Liver (tissue), 9 donors: ENCODE results near the gene LTB4R2. TPM values are rescaled to one million over a fixed set of nuclear protein-coding genes. Genes with fewer than 3 reads are reported as not detected.

Experiments
- DNase-seq: peaks from one replicate; pipeline ENCODE4 v3.0.0-alpha.2; 2017; ENCODE audit warnings: low spot score
- H3K27ac ChIP-seq, 2 donors: one replicate each; pipeline ENCODE4 v1.7.0; 2013; ENCODE audit warnings: inconsistent platforms in 2 of 2, low read length in 2 of 2, control low read depth in 1 of 2, low read depth in 1 of 2, mild to moderate bottlenecking in 1 of 2
- H3K27me3 ChIP-seq, 4 donors: one replicate each; pipeline versions ENCODE4 v1.6.1 to v1.7.0; 2013; ENCODE audit warnings: low read length in 3 of 4, inconsistent platforms in 1 of 4, mild to moderate bottlenecking in 1 of 4, moderate library complexity in 1 of 4; ENCODE audit not compliant: control insufficient read depth in 4 of 4, insufficient read depth in 4 of 4
- H3K36me3 ChIP-seq, 4 donors: one replicate each; pipeline versions ENCODE4 v1.6.1 to v1.7.0; 2013; ENCODE audit warnings: low read length in 3 of 4, mild to moderate bottlenecking in 3 of 4, low read depth in 1 of 4, moderate library complexity in 1 of 4; ENCODE audit not compliant: control insufficient read depth in 4 of 4, insufficient read depth in 3 of 4
- H3K4me1 ChIP-seq, 4 donors: one replicate each; pipeline versions ENCODE4 v1.6.1 to v1.7.0; 2013; ENCODE audit warnings: low read length in 3 of 4, mild to moderate bottlenecking in 3 of 4, moderate library complexity in 1 of 4; ENCODE audit not compliant: control insufficient read depth in 4 of 4, insufficient read depth in 4 of 4
- H3K4me3 ChIP-seq, 3 donors: one replicate each; pipeline versions ENCODE4 v1.6.1 to v1.7.0; 2013; ENCODE audit warnings: low read length in 3 of 3, control low read depth in 1 of 3, low read depth in 1 of 3, mild to moderate bottlenecking in 1 of 3
- H3K9ac ChIP-seq, 2 donors: one replicate each; pipeline ENCODE4 v1.7.0; 2013; ENCODE audit warnings: low read length in 2 of 2, mild to moderate bottlenecking in 2 of 2, moderate library complexity in 2 of 2, control low read depth in 1 of 2, low read depth in 1 of 2
- H3K9me3 ChIP-seq, 4 donors: one replicate each; pipeline versions ENCODE4 v1.6.1 to v1.7.0; 2013; ENCODE audit warnings: low read length in 3 of 4; ENCODE audit not compliant: control insufficient read depth in 4 of 4
- ATF3 ChIP-seq: IDR thresholded peaks from 2 replicates; pipeline ENCODE4 v1.6.1; 2016; ENCODE audit warnings: antibody characterized with exemption
- EGR1 ChIP-seq, 2 donors: IDR thresholded peaks; 2 replicates each; pipeline ENCODE4 v1.6.1; 2016 to 2018; ENCODE audit warnings: antibody characterized with exemption in 2 of 2, low read depth in 2 of 2
- FOXA1 ChIP-seq: IDR thresholded peaks from 2 replicates; pipeline ENCODE4 v1.6.1; 2016; ENCODE audit warnings: antibody characterized with exemption
- FOXA2 ChIP-seq: IDR thresholded peaks from 2 replicates; pipeline ENCODE4 v1.6.1; 2016; ENCODE audit warnings: antibody characterized with exemption
- GABPA ChIP-seq, 2 donors: IDR thresholded peaks in 1 of 2; conservative IDR thresholded peaks in 1 of 2; 2 replicates each; pipeline ENCODE4 v1.6.1; 2016; ENCODE audit warnings: antibody characterized with exemption in 2 of 2, mild to moderate bottlenecking in 1 of 2, moderate library complexity in 1 of 2
- HNF4A ChIP-seq, 2 donors: conservative IDR thresholded peaks; 2 replicates each; pipeline ENCODE4 v1.6.1; 2016; ENCODE audit warnings: antibody characterized with exemption in 2 of 2, mild to moderate bottlenecking in 2 of 2
- HNF4G ChIP-seq: IDR thresholded peaks from 2 replicates; pipeline ENCODE4 v1.6.1; 2016; ENCODE audit warnings: antibody characterized with exemption
- JUND ChIP-seq, 2 donors: IDR thresholded peaks; 2 replicates each; pipeline ENCODE4 v1.6.1; 2016; ENCODE audit warnings: antibody characterized with exemption in 2 of 2
- NR2F2 ChIP-seq: IDR thresholded peaks from 2 replicates; pipeline ENCODE4 v1.6.1; 2016; ENCODE audit warnings: antibody characterized with exemption
- RAD21 ChIP-seq, 2 donors: IDR thresholded peaks; 2 replicates each; pipeline ENCODE4 v1.6.1; 2016; ENCODE audit warnings: antibody characterized with exemption in 2 of 2, mild to moderate bottlenecking in 2 of 2
- REST ChIP-seq: IDR thresholded peaks from 2 replicates; pipeline ENCODE4 v1.6.1; 2016; ENCODE audit warnings: antibody characterized with exemption, mild to moderate bottlenecking
- RXRA ChIP-seq, 2 donors: IDR thresholded peaks; 2 replicates each; pipeline ENCODE4 v1.6.1; 2017 to 2018; ENCODE audit warnings: antibody characterized with exemption in 2 of 2, mild to moderate bottlenecking in 1 of 2
- SP1 ChIP-seq: IDR thresholded peaks from 2 replicates; pipeline ENCODE4 v1.6.1; 2018; ENCODE audit warnings: antibody characterized with exemption, mild to moderate bottlenecking
- TAF1 ChIP-seq: conservative IDR thresholded peaks from 2 replicates; pipeline ENCODE4 v1.6.1; 2016; ENCODE audit warnings: antibody characterized with exemption, mild to moderate bottlenecking
- YY1 ChIP-seq: IDR thresholded peaks from 2 replicates; pipeline ENCODE4 v1.6.1; 2016; ENCODE audit warnings: antibody characterized with exemption, mild to moderate bottlenecking
- ZBTB33 ChIP-seq: IDR thresholded peaks from 2 replicates; pipeline ENCODE4 v1.6.1; 2016; ENCODE audit warnings: antibody characterized with exemption
- WGBS: extraction: QIAGEN DNeasy Blood & Tissue Kit; methylation state at CpG from one replicate; pipeline ENCODE4 v1.1.7; 2013; 5-methylcytosine and 5-hydroxymethylcytosine counted together
- polyA plus RNA-seq, 2 donors: library from polyadenylated mRNA; stranded (reverse) in 1 of 2; unstranded in 1 of 2; fragments of 200-250 nt in 1 of 2; fragments of >200 nt in 1 of 2; fragmentation: Nextera tagmentation in 1 of 2; extraction: Ambion mirVana in 1 of 2; gene quantifications; one replicate each; pipeline versions ENCODE4 v1.2.1 to v1.2.3, GENCODE V29; 2013 to 2015
- total RNA-seq, 2 donors: library from RNA; depleted of rRNA; stranded (reverse); fragments of >200 nt; gene quantifications; one replicate each; pipeline ENCODE4 v1.2.3, GENCODE V29; 2014
- TF ChIP-seq, protein P1 (sequence below): fragments of 150-350 bp; IDR thresholded peaks from 2 replicates; pipeline ENCODE4 v1.5.1; 2017; ENCODE audit warnings: improper control_type of control experiment, low read depth, low read length; ENCODE audit not compliant: missing input control
- donor health status: healthy.
- donor health status: healthy.
- donor health status: healthy.
- donor health status: healthy.
- donor health status: healthy.

Gene LTB4R2
- total and polyA plus RNA-seq, 4 donors, result 0.28 to 11.3 (median 1.9) TPM

- Histone ChIP-seq H3K9ac (no peak overlapping the region), H3K4me3 (no peak overlapping the region), H3K27ac (no peak overlapping the region), H3K36me3 (no peaks in the 10 kb centered on the region), H3K9me3 (no peaks in the 10 kb centered on the region), H3K27me3 (no peaks in the 10 kb centered on the region), H3K4me1 (peaks cover 0 to 9% (median 7%) of the 10 kb centered on the region in 4 donors)
- 82% methylated on average over 3 of the region's 3 CpGs for WGBS
- DNase-seq, result no peak
- TF ChIP-seq HNF4G (no peak), TAF1 (no peak), FOXA2 (no peak), HNF4A (conservative IDR thresholded peaks at IDR 0.05) (no peak), YY1 (no peak), GABPA (IDR thresholded peaks at IDR 0.05 in 1 of 2, conservative IDR thresholded peaks at IDR 0.05 in 1 of 2) (no peak), RXRA (IDR thresholded peaks at IDR 0.05) (no peak), SP1 (no peak), FOXA1 (no peak), JUND (IDR thresholded peaks at IDR 0.05) (no peak), EGR1 (IDR thresholded peaks at IDR 0.05; ENCODE audit: low read depth in 2 of 2) (no peak), ATF3 (no peak), REST (no peak), RAD21 (IDR thresholded peaks at IDR 0.05) (no peak)
- TF ChIP-seq, protein P1, sequence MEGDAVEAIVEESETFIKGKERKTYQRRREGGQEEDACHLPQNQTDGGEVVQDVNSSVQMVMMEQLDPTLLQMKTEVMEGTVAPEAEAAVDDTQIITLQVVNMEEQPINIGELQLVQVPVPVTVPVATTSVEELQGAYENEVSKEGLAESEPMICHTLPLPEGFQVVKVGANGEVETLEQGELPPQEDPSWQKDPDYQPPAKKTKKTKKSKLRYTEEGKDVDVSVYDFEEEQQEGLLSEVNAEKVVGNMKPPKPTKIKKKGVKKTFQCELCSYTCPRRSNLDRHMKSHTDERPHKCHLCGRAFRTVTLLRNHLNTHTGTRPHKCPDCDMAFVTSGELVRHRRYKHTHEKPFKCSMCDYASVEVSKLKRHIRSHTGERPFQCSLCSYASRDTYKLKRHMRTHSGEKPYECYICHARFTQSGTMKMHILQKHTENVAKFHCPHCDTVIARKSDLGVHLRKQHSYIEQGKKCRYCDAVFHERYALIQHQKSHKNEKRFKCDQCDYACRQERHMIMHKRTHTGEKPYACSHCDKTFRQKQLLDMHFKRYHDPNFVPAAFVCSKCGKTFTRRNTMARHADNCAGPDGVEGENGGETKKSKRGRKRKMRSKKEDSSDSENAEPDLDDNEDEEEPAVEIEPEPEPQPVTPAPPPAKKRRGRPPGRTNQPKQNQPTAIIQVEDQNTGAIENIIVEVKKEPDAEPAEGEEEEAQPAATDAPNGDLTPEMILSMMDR, result no peak
Measured at GRCh38 chr14:24282736-24283135, 27.2 kb upstream of the LTB4R2 start.

DNA sequence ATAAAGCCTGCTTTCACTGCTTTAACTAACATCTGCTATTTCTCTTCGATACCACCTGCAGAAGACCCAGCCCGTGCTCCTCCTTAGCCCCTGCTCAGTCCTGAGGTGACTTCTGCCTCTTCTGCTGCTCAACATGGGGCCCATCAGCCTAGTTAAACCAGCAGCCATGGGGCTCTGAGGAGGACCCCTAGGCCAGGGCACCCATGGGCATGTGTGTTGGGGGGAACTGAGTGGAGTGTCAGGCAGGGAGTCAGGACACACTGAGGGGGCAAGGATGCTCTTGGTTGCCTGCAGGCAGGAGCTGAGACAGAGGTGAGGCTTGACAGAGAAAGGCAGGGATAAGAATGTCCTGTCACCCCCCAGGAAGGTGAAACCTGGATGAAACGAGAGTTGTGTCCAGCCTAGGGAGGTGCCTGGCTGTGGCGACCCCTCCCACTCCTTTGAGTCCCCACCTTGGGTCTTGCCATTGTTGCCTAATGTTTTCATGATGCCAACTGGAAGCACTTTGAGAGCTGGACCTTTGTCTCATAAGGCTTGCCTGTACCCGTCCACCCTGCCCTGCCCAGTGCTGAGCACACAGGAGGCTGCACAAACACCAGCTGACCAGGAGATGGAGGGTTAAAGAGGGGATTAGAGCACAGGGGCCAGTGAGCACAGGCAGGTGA lies 26.0 kb upstream of the LTB4R2 start:
- DNase-seq, result no peak
- Histone ChIP-seq H3K9me3 (no peaks in the 10 kb centered on the region), H3K9ac (no peak overlapping the region), H3K36me3 (no peaks in the 10 kb centered on the region), H3K27ac (no peak overlapping the region), H3K4me1 (peaks cover 0 to 9% (median 6%) of the 10 kb centered on the region in 4 donors), H3K4me3 (no peak overlapping the region), H3K27me3 (no peaks in the 10 kb centered on the region)
- 94% methylated on average over 5 of the region's 5 CpGs for WGBS
- TF ChIP-seq GABPA (IDR thresholded peaks at IDR 0.05 in 1 of 2, conservative IDR thresholded peaks at IDR 0.05 in 1 of 2) (no peak), ZBTB33 (no peak), YY1 (no peak), HNF4G (no peak), FOXA1 (no peak), ATF3 (no peak), FOXA2 (no peak), RAD21 (IDR thresholded peaks at IDR 0.05) (no peak), JUND (IDR thresholded peaks at IDR 0.05) (no peak), TAF1 (no peak), NR2F2 (no peak)
- TF ChIP-seq, protein P1, result no peak
